ENCODE data around the gene FPGS.

DNA sequence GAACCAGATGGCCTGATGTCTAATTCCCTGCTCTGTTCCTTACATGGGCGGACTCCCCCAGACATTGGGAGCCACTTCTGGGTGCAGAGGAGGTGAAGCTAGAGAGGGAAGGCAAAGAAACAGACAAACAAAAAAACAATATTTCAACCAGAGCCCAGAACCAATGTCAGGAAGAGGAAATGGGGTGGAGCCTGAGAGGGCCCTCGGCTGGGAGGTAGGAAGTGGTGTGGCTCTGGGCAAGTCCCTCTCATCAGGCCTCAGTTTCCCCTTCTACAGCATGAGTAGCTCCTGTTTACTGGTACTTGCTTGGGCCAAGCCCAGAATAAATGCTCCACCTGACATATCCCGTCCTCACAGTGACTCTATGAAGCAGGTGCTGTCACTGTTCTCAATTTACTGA lies 35.3 kb upstream of the FPGS start:
- TF ChIP-seq, protein P1, sequence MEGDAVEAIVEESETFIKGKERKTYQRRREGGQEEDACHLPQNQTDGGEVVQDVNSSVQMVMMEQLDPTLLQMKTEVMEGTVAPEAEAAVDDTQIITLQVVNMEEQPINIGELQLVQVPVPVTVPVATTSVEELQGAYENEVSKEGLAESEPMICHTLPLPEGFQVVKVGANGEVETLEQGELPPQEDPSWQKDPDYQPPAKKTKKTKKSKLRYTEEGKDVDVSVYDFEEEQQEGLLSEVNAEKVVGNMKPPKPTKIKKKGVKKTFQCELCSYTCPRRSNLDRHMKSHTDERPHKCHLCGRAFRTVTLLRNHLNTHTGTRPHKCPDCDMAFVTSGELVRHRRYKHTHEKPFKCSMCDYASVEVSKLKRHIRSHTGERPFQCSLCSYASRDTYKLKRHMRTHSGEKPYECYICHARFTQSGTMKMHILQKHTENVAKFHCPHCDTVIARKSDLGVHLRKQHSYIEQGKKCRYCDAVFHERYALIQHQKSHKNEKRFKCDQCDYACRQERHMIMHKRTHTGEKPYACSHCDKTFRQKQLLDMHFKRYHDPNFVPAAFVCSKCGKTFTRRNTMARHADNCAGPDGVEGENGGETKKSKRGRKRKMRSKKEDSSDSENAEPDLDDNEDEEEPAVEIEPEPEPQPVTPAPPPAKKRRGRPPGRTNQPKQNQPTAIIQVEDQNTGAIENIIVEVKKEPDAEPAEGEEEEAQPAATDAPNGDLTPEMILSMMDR (IDR thresholded peaks at IDR 0.05), result no peak
- TF ChIP-seq POLR2AphosphoS5 (IDR thresholded peaks at IDR 0.05), result no peak
- no peak for TF ChIP-seq EP300 (IDR thresholded peaks at IDR 0.05)
